GM12878 (cell line): ENCODE results near the gene TRIM47.

Source experiments
- CTCF ChIP-seq, 3 experiments: IDR thresholded peaks in 2 of 3; conservative IDR thresholded peaks in 1 of 3; 2 replicates each; pipeline ENCODE4 v1.5.1; 2011; ENCODE audit warnings: low read depth in 3 of 3, low read length in 3 of 3, mild to moderate bottlenecking in 3 of 3, control low read depth in 2 of 3, moderate library complexity in 2 of 3, inconsistent platforms in 1 of 3, mixed read lengths in 1 of 3; ENCODE audit not compliant: control insufficient read depth in 2 of 3, insufficient read depth in 1 of 3; ENCODE audit errors: extremely low read depth in 1 of 3
- HDAC2 ChIP-seq: fragments of 200-600 bp; sonication (generic); IDR thresholded peaks from 2 replicates; pipeline ENCODE4 v1.6.1; 2017
- KDM1A ChIP-seq: fragments of 200-600 bp; sonication (generic); IDR thresholded peaks from 2 replicates; pipeline ENCODE4 v1.6.1; 2016; ENCODE audit warnings: borderline replicate concordance
- SMC3 ChIP-seq: IDR thresholded peaks from 2 replicates; pipeline ENCODE4 v1.6.1; 2011; ENCODE audit warnings: low read length, improper control_type of control experiment, borderline replicate concordance
- ZNF274 ChIP-seq: IDR thresholded peaks from one replicate; pipeline ENCODE4 v1.8.0; 2011; ENCODE audit not compliant: insufficient read length, insufficient read depth

DNA sequence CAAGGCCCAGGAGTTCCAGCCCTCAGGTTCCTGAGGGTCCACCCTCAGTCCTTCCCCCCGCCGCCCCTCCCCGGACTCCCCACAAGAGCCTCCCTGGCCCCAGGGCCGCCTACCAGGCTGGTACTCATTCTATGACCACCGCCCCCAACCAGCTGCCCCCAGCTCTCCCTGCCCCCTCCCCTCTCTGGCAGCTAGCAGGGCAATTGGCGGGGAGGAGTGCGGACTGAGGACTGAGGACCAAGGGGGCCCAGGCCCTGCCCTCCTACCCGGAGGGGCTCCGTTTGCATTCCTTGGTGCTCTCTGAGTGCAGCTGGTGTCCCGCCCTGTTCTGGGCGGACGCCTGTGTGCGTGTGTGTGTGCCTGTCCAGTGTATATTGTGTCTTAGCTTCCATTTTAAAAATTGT, 53.2 kb downstream of the TRIM47 start:
- no peak for TF ChIP-seq SMC3
- no peak for TF ChIP-seq HDAC2
- TF ChIP-seq CTCF (IDR thresholded peaks at IDR 0.05 in 2 of 3, conservative IDR thresholded peaks at IDR 0.05 in 1 of 3; ENCODE audit: control insufficient read depth in 2 of 3, extremely low read depth in 1 of 3, insufficient read depth in 1 of 3, low read depth in 3 of 3, low read length in 3 of 3), result no peak
- no peak for TF ChIP-seq KDM1A
- no peak for TF ChIP-seq ZNF274
